GM23248 (cell line): ENCODE measurements around the gene TINCR. TPM values are rescaled to one million over a fixed set of nuclear protein-coding genes. Genes with fewer than 3 reads are reported as not detected.

Source experiments
- DNase-seq: peaks from one replicate; pipeline ENCODE4 v3.0.0-alpha.2; 2015
- H2AFZ ChIP-seq: fragments of 200-600 bp; sonication (generic); 2 replicates; pipeline ENCODE4 v1.6.1; 2016; ENCODE audit warnings: antibody characterized with exemption
- H3F3A ChIP-seq: fragments of 200-600 bp; sonication (generic); 2 replicates; pipeline ENCODE4 v1.6.1; 2016; ENCODE audit warnings: mild to moderate bottlenecking, antibody characterized with exemption, mixed run types; ENCODE audit not compliant: insufficient read depth
- H3K27ac ChIP-seq: fragments of 200-600 bp; sonication (generic); 2 replicates; pipeline ENCODE4 v1.5.1; 2016; ENCODE audit warnings: mild to moderate bottlenecking
- H3K27me3 ChIP-seq: fragments of 200-600 bp; sonication (generic); replicated peaks from 2 replicates; pipeline ENCODE4 v1.6.1; 2016; ENCODE audit warnings: mild to moderate bottlenecking; ENCODE audit not compliant: insufficient read depth
- H3K36me3 ChIP-seq: fragments of 200-600 bp; sonication (generic); 2 replicates; pipeline ENCODE4 v1.6.1; 2016; ENCODE audit warnings: low read depth, mild to moderate bottlenecking
- H3K4me1 ChIP-seq: fragments of 200-600 bp; sonication (generic); 2 replicates; pipeline ENCODE4 v1.6.1; 2016; ENCODE audit warnings: mild to moderate bottlenecking; ENCODE audit not compliant: insufficient read depth
- H3K4me2 ChIP-seq: fragments of 200-600 bp; sonication (generic); one replicate; pipeline ENCODE4 v1.6.1; 2016; ENCODE audit warnings: mild to moderate bottlenecking; ENCODE audit not compliant: unreplicated experiment
- H3K4me3 ChIP-seq: fragments of 200-600 bp; sonication (generic); 2 replicates; pipeline ENCODE4 v1.5.1; 2016; ENCODE audit warnings: mild to moderate bottlenecking
- H3K79me2 ChIP-seq: fragments of 200-600 bp; sonication (generic); 2 replicates; pipeline ENCODE4 v1.6.1; 2016; ENCODE audit warnings: mild to moderate bottlenecking; ENCODE audit not compliant: insufficient read depth
- H3K9ac ChIP-seq: fragments of 200-600 bp; sonication (generic); 2 replicates; pipeline ENCODE4 v1.6.1; 2016; ENCODE audit warnings: mild to moderate bottlenecking
- H3K9me2 ChIP-seq: fragments of 200-600 bp; sonication (generic); 2 replicates; pipeline ENCODE4 v1.6.1; 2016; ENCODE audit warnings: mixed run types, mild to moderate bottlenecking, moderate library complexity; ENCODE audit not compliant: insufficient read depth
- H3K9me3 ChIP-seq: fragments of 200-600 bp; sonication (generic); one replicate; pipeline ENCODE4 v1.6.1; 2017; ENCODE audit warnings: low read depth
- H4K20me1 ChIP-seq: fragments of 200-600 bp; sonication (generic); 2 replicates; pipeline ENCODE4 v1.6.0; 2016; ENCODE audit not compliant: insufficient read depth
- EZH2 ChIP-seq: fragments of 200-600 bp; sonication (generic); IDR thresholded peaks from 2 replicates; pipeline ENCODE4 v1.6.1; 2018; ENCODE audit warnings: antibody characterized with exemption, mild to moderate bottlenecking; ENCODE audit not compliant: insufficient read depth, poor library complexity, severe bottlenecking
- EZH2phosphoT487 ChIP-seq: fragments of 200-600 bp; sonication (generic); IDR thresholded peaks from 2 replicates; pipeline ENCODE4 v1.6.1; 2018; ENCODE audit warnings: antibody characterized with exemption, moderate library complexity, mild to moderate bottlenecking, low read depth; ENCODE audit not compliant: insufficient read depth
- WGBS, 2 experiments: methylation state at CpG; one replicate each; pipeline ENCODE4 v1.1.6; 2015 to 2017; ENCODE audit warnings: low lambda C conversion rate in 2 of 2, low coverage in 1 of 2; ENCODE audit errors: missing lambda C conversion rate in 2 of 2; 5-methylcytosine and 5-hydroxymethylcytosine counted together
- in situ Hi-C: fragments of 300-500 bp; cut with MboI; formaldehyde crosslinking; loops from 2 replicates; pipeline ENCODE4 v1.15.0; 2020
- polyA plus RNA-seq: library from polyadenylated mRNA; unstranded; fragments of >200 nt; fragmentation: Nextera tagmentation; extraction: Ambion mirVana; gene quantifications from 2 replicates; pipeline ENCODE4 v1.2.1, GENCODE V29; 2016
- total RNA-seq: library from RNA; depleted of rRNA; stranded (reverse); fragments of >200 nt; shearing (Covaris generic); gene quantifications from 2 replicates; pipeline ENCODE4 v1.2.3, GENCODE V29; 2014

The TINCR gene
- total and polyA plus RNA-seq, 2 experiments from 2014 or later: 1.6 TPM; not detected in 1

- H3K36me3 ChIP-seq: peaks cover 19% of the 10 kb centered on the region; the same call in 1 of the 2 replicates
- in situ Hi-C loops: no loop called here
These were observed 23.1 kb upstream of the TINCR start for GRCh38 chr19:5590865-5591154.

GRCh38 chr19:5590151-5590864 is 22.6 kb upstream of the TINCR start:
- Histone ChIP-seq H3K4me3 (no peak overlapping the region), H3K27me3 (no peaks in the 10 kb centered on the region), H3F3A (no peaks in the 10 kb centered on the region), H3K27ac (no peak overlapping the region), H3K36me3 (peaks cover 19% of the 10 kb centered on the region; the same call in 1 of the 2 replicates), H3K4me1 (no peaks in the 10 kb centered on the region), H2AFZ (no peak overlapping the region), H4K20me1 (no peaks in the 10 kb centered on the region), H3K9me3 (no peaks in the 10 kb centered on the region), H3K4me2 (no peak overlapping the region), H3K79me2 (no peaks in the 10 kb centered on the region; the same call in 1 of the 2 replicates), H3K9me2 (no peaks in the 10 kb centered on the region), H3K9ac (no peak overlapping the region)
- in situ Hi-C loops: no loop called here
- 93 to 95% methylated on average over 22 of the region's 22 CpGs for WGBS, 2 experiments
- DNase-seq: no peak
- TF ChIP-seq EZH2phosphoT487 (no peak), EZH2 (no peak)

More at GRCh38 chr19:5590865-5591154, 23.1 kb upstream of the TINCR start:
- no peaks in the 10 kb centered on the region for H3K9me3 ChIP-seq
- H3K9ac ChIP-seq: no peak overlapping the region
- no peaks in the 10 kb centered on the region; the same call in 1 of the 2 replicates for H3K79me2 ChIP-seq
- no peak overlapping the region for H2AFZ ChIP-seq
- WGBS, 2 experiments: 84 to 95% methylated on average over 9 of the region's 9 CpGs
- H3K4me2 ChIP-seq: no peak overlapping the region
- no peak overlapping the region for H3K4me3 ChIP-seq
- no peaks in the 10 kb centered on the region for H3K9me2 ChIP-seq
- H3K27me3 ChIP-seq: no peaks in the 10 kb centered on the region
- no peaks in the 10 kb centered on the region for H3F3A ChIP-seq
- no peak for DNase-seq
- no peak overlapping the region for H3K27ac ChIP-seq
- H3K4me1 ChIP-seq: no peaks in the 10 kb centered on the region
- TF ChIP-seq EZH2: no peak
- TF ChIP-seq EZH2phosphoT487: no peak
- H4K20me1 ChIP-seq: no peaks in the 10 kb centered on the region

DNA sequence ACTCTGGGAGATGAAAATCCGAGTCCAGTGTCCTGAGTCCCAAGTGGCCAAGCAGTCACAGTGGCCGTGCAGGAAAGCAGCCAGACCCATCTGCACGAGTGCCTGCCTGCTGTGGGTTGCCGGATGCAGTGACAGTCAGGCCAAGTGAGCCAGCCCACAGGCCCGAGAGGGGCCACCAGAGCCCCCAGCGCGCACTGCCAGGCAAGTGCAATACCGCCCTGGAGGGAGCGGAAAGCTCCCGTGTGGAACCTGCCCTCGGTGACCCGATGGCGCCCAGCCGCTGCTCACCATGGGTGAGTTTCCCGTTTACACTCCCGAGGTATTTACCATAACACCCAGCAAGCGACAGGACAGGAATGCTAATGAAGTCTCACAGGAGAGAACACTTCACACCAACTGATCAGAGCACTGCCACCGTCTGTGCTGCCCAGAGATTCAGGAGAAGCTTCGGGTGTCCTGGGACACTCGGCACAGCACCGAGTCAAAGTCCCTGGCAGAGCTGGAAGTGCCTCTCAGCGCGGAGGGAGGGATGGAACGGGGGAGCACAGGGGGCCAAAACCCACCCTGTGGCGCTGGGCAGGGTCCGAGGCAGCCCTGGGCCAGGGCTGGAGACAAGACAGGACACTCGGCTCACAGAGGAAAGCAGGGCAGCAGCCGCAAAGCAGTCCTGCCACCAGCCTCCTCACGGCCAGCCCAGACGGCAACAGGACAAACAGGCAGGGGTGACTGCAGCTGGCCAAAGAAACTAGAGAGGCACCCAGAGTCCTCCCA is 21.3 kb upstream of the TINCR start:
- Histone ChIP-seq H3K4me1 (no peaks in the 10 kb centered on the region), H3K9me3 (no peaks in the 10 kb centered on the region), H3K9ac (no peak overlapping the region), H3K9me2 (no peaks in the 10 kb centered on the region), H3K79me2 (no peaks in the 10 kb centered on the region; the same call in 1 of the 2 replicates), H2AFZ (no peak overlapping the region), H3K4me3 (no peak overlapping the region), H3K4me2 (no peak overlapping the region), H3K36me3 (peaks cover 19% of the 10 kb centered on the region; the same call in 1 of the 2 replicates), H3F3A (no peaks in the 10 kb centered on the region), H3K27ac (no peak overlapping the region), H3K27me3 (no peaks in the 10 kb centered on the region), H4K20me1 (no peaks in the 10 kb centered on the region)
- in situ Hi-C loops: no loop called here
- 77 to 80% methylated on average over 29 to 30 of the region's 30 CpGs for WGBS, 2 experiments
- no peak for DNase-seq
- TF ChIP-seq EZH2phosphoT487 (no peak), EZH2 (no peak)

GRCh38 chr19:5588441-5588840 is 20.7 kb upstream of the TINCR start:
- Histone ChIP-seq H3F3A (no peaks in the 10 kb centered on the region), H3K27ac (no peak overlapping the region), H2AFZ (no peak overlapping the region), H3K9me3 (no peaks in the 10 kb centered on the region), H3K9ac (no peak overlapping the region), H3K27me3 (no peaks in the 10 kb centered on the region), H3K36me3 (peaks cover 19% of the 10 kb centered on the region; the same call in 1 of the 2 replicates), H4K20me1 (no peaks in the 10 kb centered on the region), H3K4me2 (no peak overlapping the region), H3K4me3 (no peak overlapping the region), H3K4me1 (no peaks in the 10 kb centered on the region), H3K9me2 (no peaks in the 10 kb centered on the region), H3K79me2 (no peaks in the 10 kb centered on the region; the same call in 1 of the 2 replicates)
- 71 to 83% methylated on average over 9 to 10 of the region's 10 CpGs for WGBS, 2 experiments
- DNase-seq: peak; percentile 50
- TF ChIP-seq EZH2: no peak
- no peak for TF ChIP-seq EZH2phosphoT487
- in situ Hi-C loops: no loop called here
